HG03439 (cell line): ENCODE data around the gene GDF2.

ENCODE experiments used
- ATAC-seq: cut with Tn5 transposase; IDR thresholded peaks from one replicate; pipeline ENCODE4 v1.9.1; 2021; ENCODE audit warnings: mild to moderate bottlenecking, moderate library complexity; ENCODE audit not compliant: unreplicated experiment

GDF2 gene

GRCh38 chr10:47311193-47311931 is 10.9 kb upstream of the GDF2 start:
- ATAC-seq, result no peak

- ATAC-seq, result no peak
Observed at GRCh38 chr10:47311932-47312662, 10.2 kb upstream of the GDF2 start.

DNA sequence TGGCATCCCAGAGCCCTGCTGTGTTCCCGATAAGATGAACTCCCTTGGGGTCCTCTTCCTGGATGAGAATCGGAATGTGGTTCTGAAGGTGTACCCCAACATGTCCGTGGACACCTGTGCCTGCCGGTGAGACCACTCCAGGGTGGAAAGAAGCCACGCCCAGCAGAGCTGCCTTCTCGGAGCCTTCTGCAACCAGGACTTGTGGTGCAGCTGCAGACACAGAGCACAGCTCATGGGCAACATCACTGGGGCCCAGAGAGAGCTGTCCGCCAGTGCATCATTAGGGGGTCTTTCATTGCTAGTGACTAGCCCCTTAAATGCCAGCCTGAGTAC is 9.6 kb upstream of the GDF2 start:
- ATAC-seq, result no peak

DNA sequence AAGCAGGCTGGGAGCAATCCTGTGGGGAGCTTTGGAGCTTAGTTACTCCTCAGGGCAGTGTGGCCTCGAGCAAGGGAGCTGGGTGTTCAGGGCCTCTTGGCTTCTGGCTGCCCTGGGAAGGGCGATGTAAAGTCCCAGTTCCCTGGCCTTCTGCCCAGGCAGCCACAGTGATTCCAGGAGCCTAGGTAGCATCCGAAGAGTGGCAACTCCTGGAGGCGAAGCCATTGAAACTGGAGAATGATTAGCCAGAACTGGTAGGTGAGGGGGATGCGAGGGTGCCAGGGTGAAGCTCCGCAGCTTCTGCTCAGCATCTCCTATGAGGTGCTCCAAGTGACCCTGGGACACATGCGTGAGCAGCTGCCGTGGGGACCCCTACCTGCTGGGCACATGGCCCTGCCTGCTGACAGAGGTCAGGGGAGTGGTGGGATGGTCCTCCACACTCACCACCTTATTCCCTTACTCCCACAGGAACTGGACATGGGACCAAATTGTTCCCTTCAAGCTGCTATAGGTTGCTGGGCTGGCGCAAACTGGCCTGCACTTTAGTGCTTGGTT is 7.8 kb upstream of the GDF2 start:
- no peak for ATAC-seq

GRCh38 chr10:47315421-47315820 is 6.8 kb upstream of the GDF2 start:
- no peak for ATAC-seq

DNA sequence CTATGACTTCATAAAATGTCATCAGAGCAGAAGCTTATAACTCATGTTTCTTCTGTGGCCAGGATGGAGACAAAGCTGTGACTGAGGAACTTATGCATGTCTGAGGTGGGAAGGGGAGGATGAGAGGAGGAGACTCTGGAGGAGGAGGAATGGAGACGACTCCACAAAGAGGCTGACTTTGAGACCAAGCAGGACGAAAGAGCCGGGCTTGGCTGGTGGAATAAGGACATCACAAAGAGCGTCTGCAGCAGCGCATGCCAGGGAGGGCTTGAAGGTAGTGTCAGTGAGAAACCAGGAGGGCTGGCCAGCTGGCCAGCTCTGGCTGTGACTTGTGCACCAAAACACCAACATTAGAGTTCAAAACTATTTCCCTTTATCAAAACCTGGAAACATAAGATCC is 6.1 kb upstream of the GDF2 start:
- no peak for ATAC-seq

GRCh38 chr10:47317251-47317650 is 5.0 kb upstream of the GDF2 start:
- no peak for ATAC-seq

- ATAC-seq, result no peak
Observed at GRCh38 chr10:47318706-47319105, 3.5 kb upstream of the GDF2 start.

- no peak for ATAC-seq
Observed at GRCh38 chr10:47319784-47320183, 2.5 kb upstream of the GDF2 start.

- ATAC-seq, result no peak
Observed at GRCh38 chr10:47320812-47321211, 1.4 kb upstream of the GDF2 start.

GRCh38 chr10:47321521-47322195 is 596 bp upstream of the GDF2 start:
- no peak for ATAC-seq

GRCh38 chr10:47323087-47323486 is 833 bp downstream of the GDF2 start:
- no peak for ATAC-seq

GRCh38 chr10:47323636-47324296 is 1.5 kb downstream of the GDF2 start:
- ATAC-seq, result no peak

DNA sequence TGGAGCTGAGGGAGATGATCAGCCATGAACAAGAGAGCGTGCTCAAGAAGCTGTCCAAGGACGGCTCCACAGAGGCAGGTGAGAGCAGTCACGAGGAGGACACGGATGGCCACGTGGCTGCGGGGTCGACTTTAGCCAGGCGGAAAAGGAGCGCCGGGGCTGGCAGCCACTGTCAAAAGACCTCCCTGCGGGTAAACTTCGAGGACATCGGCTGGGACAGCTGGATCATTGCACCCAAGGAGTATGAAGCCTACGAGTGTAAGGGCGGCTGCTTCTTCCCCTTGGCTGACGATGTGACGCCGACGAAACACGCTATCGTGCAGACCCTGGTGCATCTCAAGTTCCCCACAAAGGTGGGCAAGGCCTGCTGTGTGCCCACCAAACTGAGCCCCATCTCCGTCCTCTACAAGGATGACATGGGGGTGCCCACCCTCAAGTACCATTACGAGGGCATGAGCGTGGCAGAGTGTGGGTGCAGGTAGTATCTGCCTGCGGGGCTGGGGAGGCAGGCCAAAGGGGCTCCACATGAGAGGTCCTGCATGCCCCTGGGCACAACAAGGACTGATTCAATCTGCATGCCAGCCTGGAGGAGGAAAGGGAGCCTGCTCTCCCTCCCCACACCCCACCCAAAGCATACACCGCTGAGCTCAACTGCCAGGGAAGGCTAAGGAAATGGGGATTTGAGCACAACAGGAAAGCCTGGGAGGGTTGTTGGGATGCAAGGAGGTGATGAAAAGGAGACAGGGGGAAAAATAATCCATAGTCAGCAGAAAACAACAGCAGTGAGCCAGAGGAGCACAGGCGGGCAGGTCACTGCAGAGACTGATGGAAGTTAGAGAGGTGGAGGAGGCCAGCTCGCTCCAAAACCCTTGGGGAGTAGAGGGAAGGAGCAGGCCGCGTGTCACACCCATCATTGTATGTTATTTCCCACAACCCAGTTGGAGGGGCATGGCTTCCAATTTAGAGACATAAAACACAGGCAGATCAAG is 3.3 kb downstream of the GDF2 start:
- no peak for ATAC-seq

DNA sequence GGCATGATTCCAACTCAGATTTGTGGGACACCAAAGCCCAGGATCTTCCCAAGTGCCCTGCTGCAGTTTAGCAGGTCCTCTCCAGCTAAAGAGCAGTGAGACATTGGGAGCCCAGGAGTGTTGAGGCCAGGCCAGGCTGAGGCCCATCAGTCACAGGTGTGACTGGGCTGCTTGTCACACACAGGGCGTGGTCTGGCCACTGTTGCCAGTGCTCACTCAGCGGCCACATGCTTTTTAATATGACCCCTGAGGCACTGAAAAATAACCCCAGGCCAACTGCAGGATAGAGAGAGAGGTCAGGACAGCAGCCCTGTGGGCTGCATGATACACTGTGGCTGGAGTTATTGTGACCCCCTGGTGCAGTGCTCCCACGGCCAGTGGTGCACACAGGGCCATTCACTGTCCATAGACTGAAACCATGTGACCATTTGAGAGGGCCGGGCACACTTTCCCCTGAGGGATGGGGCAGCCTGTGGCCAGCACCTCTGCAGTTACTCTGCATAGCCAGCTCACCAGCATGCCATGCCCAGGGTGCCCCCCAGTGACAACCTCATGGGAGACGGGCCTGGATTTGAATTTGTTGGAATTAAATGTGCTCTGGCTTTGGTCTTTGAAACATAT is 4.2 kb downstream of the GDF2 start:
- ATAC-seq, result no peak

DNA sequence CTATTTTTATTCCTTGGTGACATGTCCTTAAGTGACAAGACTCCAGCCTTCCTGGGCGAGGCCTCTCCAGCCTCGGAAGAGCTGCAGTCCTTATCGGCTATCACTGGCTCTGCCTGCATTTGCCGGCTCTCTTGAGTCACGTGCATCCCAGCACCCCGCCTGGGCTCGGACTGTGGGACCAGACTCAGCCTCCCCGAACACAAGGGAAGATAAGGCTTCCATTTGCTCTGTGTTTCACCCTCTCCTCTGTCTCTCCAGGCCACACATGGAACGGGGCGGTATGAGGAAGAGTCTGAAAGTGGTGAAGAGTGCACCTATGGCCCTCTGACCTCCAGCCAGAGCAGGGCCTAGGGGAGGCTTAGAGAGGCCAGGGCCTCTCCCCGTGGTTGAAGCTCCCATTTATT is 4.7 kb downstream of the GDF2 start:
- ATAC-seq, result no peak

GRCh38 chr10:47329855-47330254 is 7.6 kb downstream of the GDF2 start:
- no peak for ATAC-seq

DNA sequence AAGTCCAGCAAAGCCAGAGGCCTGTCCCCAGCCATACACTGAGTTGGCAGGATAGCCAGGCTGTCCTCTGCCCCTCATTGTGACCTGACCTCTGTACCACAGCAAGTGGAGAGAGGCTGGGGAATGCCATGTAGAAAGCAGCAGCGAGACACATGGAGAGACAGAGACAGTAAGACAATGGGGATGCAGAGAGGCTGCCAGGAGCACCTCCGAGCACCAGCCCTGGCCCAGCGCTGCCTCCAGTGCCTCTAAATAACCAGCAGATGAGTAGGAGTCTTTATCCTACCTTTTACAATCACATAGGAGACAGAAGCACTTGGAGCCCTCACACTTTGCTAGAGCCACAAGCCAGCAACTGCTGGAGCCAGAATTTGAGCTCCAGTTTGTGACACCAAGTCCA is 8.1 kb downstream of the GDF2 start:
- no peak for ATAC-seq

- ATAC-seq, result no peak
Observed at GRCh38 chr10:47330804-47331203, 8.6 kb downstream of the GDF2 start.

GRCh38 chr10:47331491-47331890 is 9.2 kb downstream of the GDF2 start:
- ATAC-seq, result no peak
